Sigmoid colon (tissue), 7 donors: ENCODE results near the gene FGF14. TPM values are rescaled to one million over a fixed set of nuclear protein-coding genes. Genes with fewer than 3 reads are reported as not detected.
A peak's percentile ranks its signal among the peaks of the same experiment; 100 is the strongest.

Experiments
- DNase-seq: peaks from one replicate; pipeline ENCODE4 v3.0.0-alpha.2; 2019
- H3K27ac ChIP-seq, 4 donors: fragments of 200-600 bp; sonication (generic); one replicate each; pipeline ENCODE4 v1.5.1; 2016 to 2019; ENCODE audit warnings: mild to moderate bottlenecking in 1 of 4
- H3K27me3 ChIP-seq, 3 donors: fragments of 200-600 bp; sonication (generic); one replicate each; pipeline ENCODE4 v1.5.1; 2019; ENCODE audit warnings: mild to moderate bottlenecking in 1 of 3
- H3K36me3 ChIP-seq, 4 donors: fragments of 200-600 bp; sonication (generic); one replicate each; pipeline ENCODE4 v1.5.1; 2016 to 2019
- H3K4me1 ChIP-seq, 4 donors: fragments of 200-600 bp; sonication (generic); one replicate each; pipeline ENCODE4 v1.5.1; 2017 to 2019
- H3K4me3 ChIP-seq, 4 donors: fragments of 200-600 bp; sonication (generic); one replicate each; pipeline ENCODE4 v1.5.1; 2017 to 2019; ENCODE audit warnings: mild to moderate bottlenecking in 2 of 4, moderate library complexity in 1 of 4
- H3K9me3 ChIP-seq, 4 donors: fragments of 200-600 bp in 3 of 4; sonication (generic) in 3 of 4; one replicate each; pipeline versions ENCODE4 v1.5.1 to v1.6.1; 2013 to 2019
- CTCF ChIP-seq, 4 experiments: fragments of 450-650 bp in 3 of 4; fragments of 200-600 bp in 1 of 4; IDR thresholded peaks; one replicate each; pipeline ENCODE4 v1.5.1; 2016 to 2019; ENCODE audit warnings: antibody characterized with exemption in 4 of 4, mild to moderate bottlenecking in 3 of 4, moderate library complexity in 2 of 4
- EP300 ChIP-seq, 4 donors: sonication (generic); formaldehyde crosslinking; IDR thresholded peaks; one replicate each; pipeline ENCODE4 v1.6.1; 2017; ENCODE audit warnings: antibody characterized with exemption in 4 of 4
- POLR2A ChIP-seq, 2 donors: fragments of 450-650 bp; IDR thresholded peaks; one replicate each; pipeline ENCODE4 v1.6.1; 2016; ENCODE audit warnings: antibody characterized with exemption in 2 of 2, mild to moderate bottlenecking in 2 of 2, moderate library complexity in 2 of 2
- POLR2AphosphoS5 ChIP-seq, 4 donors: sonication (generic); formaldehyde crosslinking; IDR thresholded peaks; one replicate each; pipeline ENCODE4 v1.6.1; 2017; ENCODE audit warnings: antibody characterized with exemption in 4 of 4
- WGBS, 2 donors: extraction: QIAGEN DNeasy Blood & Tissue Kit; methylation state at CpG; one replicate each; pipeline ENCODE4 v1.1.7; 2013; 5-methylcytosine and 5-hydroxymethylcytosine counted together
- intact Hi-C: fragments of 100-400 bp; cut with DNase I; formaldehyde crosslinking; loops from one replicate; pipeline ENCODE4 v1.15.1; 2023
- polyA plus RNA-seq, 3 donors: library from polyadenylated mRNA; stranded (reverse); fragments of 200-250 nt; gene quantifications; one replicate each; pipeline ENCODE4 v1.2.3, GENCODE V29; 2013
- total RNA-seq, 4 donors: library from RNA; depleted of rRNA; stranded (reverse); fragments of >200 nt; gene quantifications; one replicate each; pipeline ENCODE4 v1.1.0, GENCODE V29; 2016
- donor health status: healthy with polysubstance abuse.
- donor health status: Bipolar disorder and iron deficiency.
- donor health status: healthy.

Gene FGF14
- total and polyA plus RNA-seq, 7 donors: under 0.01 to 1.6 (median 1.1) TPM

- Histone ChIP-seq H3K9me3 (no peaks in the 10 kb centered on the region), H3K27ac (peak overlapping the region in 1 of 4 donors; percentile 71), H3K36me3 (no peaks in the 10 kb centered on the region), H3K4me1 (no peaks in the 10 kb centered on the region), H3K4me3 (no peak overlapping the region), H3K27me3 (no peaks in the 10 kb centered on the region)
- no peak for DNase-seq
- 70 to 76% methylated on average over 9 of the region's 9 CpGs for WGBS, 2 donors
- TF ChIP-seq POLR2A (IDR thresholded peaks at IDR 0.05) (no peak), CTCF (IDR thresholded peaks at IDR 0.05) (no peak), POLR2AphosphoS5 (IDR thresholded peaks at IDR 0.05) (peak in 1 of 4 donors; percentile 17), EP300 (IDR thresholded peaks at IDR 0.05) (no peak)
- intact Hi-C loops: no loop called here
These were observed 106.4 kb downstream of the FGF14 start for GRCh38 chr13:102295316-102296048.

GRCh38 chr13:102294407-102295018 is 107.3 kb downstream of the FGF14 start:
- no peaks in the 10 kb centered on the region for H3K27me3 ChIP-seq
- peak overlapping the region in 2 of 4 donors; percentile 18 to 71 for H3K27ac ChIP-seq
- 65 to 69% methylated on average over 3 of the region's 3 CpGs for WGBS, 2 donors
- TF ChIP-seq POLR2AphosphoS5 (IDR thresholded peaks at IDR 0.05) (no peak), CTCF (IDR thresholded peaks at IDR 0.05) (no peak), EP300 (IDR thresholded peaks at IDR 0.05) (no peak), POLR2A (IDR thresholded peaks at IDR 0.05) (no peak)
- H3K4me3 ChIP-seq: no peak overlapping the region
- DNase-seq: no peak
- H3K4me1 ChIP-seq: no peaks in the 10 kb centered on the region
- no peaks in the 10 kb centered on the region for H3K9me3 ChIP-seq
- intact Hi-C loops: no loop called here
- no peaks in the 10 kb centered on the region for H3K36me3 ChIP-seq

- intact Hi-C loops: no loop called here
- Histone ChIP-seq H3K27ac (peak overlapping the region in 1 of 4 donors; percentile 71), H3K4me1 (no peaks in the 10 kb centered on the region), H3K4me3 (no peak overlapping the region), H3K36me3 (no peaks in the 10 kb centered on the region), H3K27me3 (no peaks in the 10 kb centered on the region), H3K9me3 (no peaks in the 10 kb centered on the region)
- WGBS, 2 donors: 38 to 62% methylated on average over 2 of the region's 2 CpGs
- DNase-seq: no peak
- TF ChIP-seq EP300 (IDR thresholded peaks at IDR 0.05) (no peak), POLR2A (IDR thresholded peaks at IDR 0.05) (no peak), CTCF (IDR thresholded peaks at IDR 0.05) (no peak), POLR2AphosphoS5 (IDR thresholded peaks at IDR 0.05) (no peak)
These were observed 108.1 kb downstream of the FGF14 start for GRCh38 chr13:102293723-102294122.

- TF ChIP-seq POLR2AphosphoS5 (IDR thresholded peaks at IDR 0.05) (no peak), POLR2A (IDR thresholded peaks at IDR 0.05) (no peak), EP300 (IDR thresholded peaks at IDR 0.05) (no peak), CTCF (IDR thresholded peaks at IDR 0.05) (no peak)
- DNase-seq: no peak
- H3K27me3 ChIP-seq: no peaks in the 10 kb centered on the region
- no peaks in the 10 kb centered on the region for H3K36me3 ChIP-seq
- 68 to 81% methylated on average over 7 of the region's 7 CpGs for WGBS, 2 donors
- H3K9me3 ChIP-seq: no peaks in the 10 kb centered on the region
- no peak overlapping the region for H3K27ac ChIP-seq
- intact Hi-C loops: no loop called here
- H3K4me3 ChIP-seq: no peak overlapping the region
- no peaks in the 10 kb centered on the region for H3K4me1 ChIP-seq
These were observed 110.1 kb downstream of the FGF14 start for GRCh38 chr13:102291587-102292218.
